CD14-positive monocyte (primary cell): Measurements from ENCODE around the gene ECI2. TPM values are rescaled to one million over a fixed set of nuclear protein-coding genes. Genes with fewer than 3 reads are reported as not detected.
A peak's percentile ranks its signal among the peaks of the same experiment; 100 is the strongest.

Source experiments
- DNase-seq, 3 donors: peaks; one replicate each; pipeline ENCODE4 v3.0.0-alpha.2; 2011 to 2022
- H2AFZ ChIP-seq: 2 replicates; pipeline ENCODE4 v1.6.0; 2012; ENCODE audit warnings: mild to moderate bottlenecking, low read depth, low read length, inconsistent platforms; ENCODE audit not compliant: insufficient read depth, poor library complexity, severe bottlenecking
- H3K27ac ChIP-seq, 2 donors: 1 replicate in 1 of 2; 2 replicates in 1 of 2; pipeline ENCODE4 v1.5.1; 2012 to 2013; ENCODE audit warnings: low read length in 2 of 2, control low read depth in 1 of 2, inconsistent platforms in 1 of 2, low read depth in 1 of 2, mild to moderate bottlenecking in 1 of 2
- H3K27me3 ChIP-seq, 2 donors: one replicate each; pipeline versions ENCODE4 v1.6.0 to v1.6.1; 2011 to 2013; ENCODE audit warnings: low read length in 2 of 2; ENCODE audit not compliant: control insufficient read depth in 2 of 2, insufficient read depth in 2 of 2
- H3K36me3 ChIP-seq, 2 donors: replicated peaks in 1 of 2; 1 replicate in 1 of 2; 2 replicates in 1 of 2; pipeline versions ENCODE4 v1.5.1 to v1.6.1; 2012 to 2013; ENCODE audit warnings: low read length in 2 of 2, control low read depth in 1 of 2, inconsistent platforms in 1 of 2, mild to moderate bottlenecking in 1 of 2; ENCODE audit not compliant: insufficient read depth in 2 of 2, control insufficient read depth in 1 of 2
- H3K4me1 ChIP-seq, 2 donors: 1 replicate in 1 of 2; 2 replicates in 1 of 2; pipeline versions ENCODE4 v1.5.1 to v1.6.1; 2012 to 2013; ENCODE audit warnings: low read length in 2 of 2, control low read depth in 1 of 2, inconsistent platforms in 1 of 2, mild to moderate bottlenecking in 1 of 2, moderate library complexity in 1 of 2; ENCODE audit not compliant: insufficient read depth in 2 of 2, control insufficient read depth in 1 of 2
- H3K4me2 ChIP-seq: replicated peaks from 2 replicates; pipeline ENCODE3; 2012; ENCODE audit warnings: low read length, moderate library complexity, mild to moderate bottlenecking; ENCODE audit not compliant: poor library complexity, severe bottlenecking; ENCODE audit errors: extremely low read depth
- H3K4me3 ChIP-seq, 3 experiments: fragments of 200-600 bp in 1 of 3; sonication (generic) in 1 of 3; replicated peaks in 1 of 3; 1 replicate in 2 of 3; 2 replicates in 1 of 3; pipeline ENCODE4 v1.5.1; 2011 to 2013; ENCODE audit warnings: low read length in 3 of 3, mild to moderate bottlenecking in 3 of 3, control low read depth in 2 of 3, low read depth in 2 of 3, inconsistent platforms in 1 of 3, moderate library complexity in 1 of 3
- H3K79me2 ChIP-seq: 2 replicates; pipeline ENCODE4 v1.6.0; 2012; ENCODE audit warnings: mild to moderate bottlenecking, control low read depth, inconsistent platforms, low read length, moderate library complexity; ENCODE audit not compliant: insufficient read depth
- H3K9ac ChIP-seq: 2 replicates; pipeline ENCODE4 v1.6.0; 2017; ENCODE audit warnings: low read length, mild to moderate bottlenecking; ENCODE audit not compliant: insufficient read depth, poor library complexity, severe bottlenecking
- H3K9me3 ChIP-seq, 2 donors: replicated peaks in 1 of 2; 1 replicate in 1 of 2; 2 replicates in 1 of 2; pipeline versions ENCODE4 v1.5.1 to v1.6.1; 2012 to 2013; ENCODE audit warnings: low read length in 2 of 2, control low read depth in 1 of 2; ENCODE audit not compliant: control insufficient read depth in 1 of 2, insufficient read depth in 1 of 2
- H4K20me1 ChIP-seq: 2 replicates; pipeline ENCODE4 v1.6.0; 2012; ENCODE audit warnings: mild to moderate bottlenecking, low read length, control low read depth, moderate library complexity; ENCODE audit not compliant: insufficient read depth
- H3K27ac Mint-ChIP-seq, 7 donors: one replicate each; pipeline ENCODE4 v1.8.0; 2020; ENCODE audit warnings: mild to moderate bottlenecking in 7 of 7, mixed read lengths in 7 of 7, moderate library complexity in 6 of 7, inconsistent platforms in 2 of 7
- H3K27me3 Mint-ChIP-seq, 3 donors: one replicate each; pipeline ENCODE4 v1.8.0; 2021 to 2022; ENCODE audit warnings: low read depth in 3 of 3, mild to moderate bottlenecking in 3 of 3, mixed read lengths in 3 of 3, moderate library complexity in 3 of 3, inconsistent platforms in 1 of 3
- H3K36me3 Mint-ChIP-seq, 2 donors: one replicate each; pipeline ENCODE4 v1.8.0; 2020; ENCODE audit warnings: mixed read lengths in 2 of 2, inconsistent platforms in 1 of 2, mild to moderate bottlenecking in 1 of 2
- H3K4me1 Mint-ChIP-seq: one replicate; pipeline ENCODE4 v1.8.0; 2020; ENCODE audit warnings: mild to moderate bottlenecking, mixed read lengths
- H3K4me3 Mint-ChIP-seq, 2 donors: one replicate each; pipeline ENCODE4 v1.8.0; 2020; ENCODE audit warnings: mild to moderate bottlenecking in 2 of 2, mixed read lengths in 2 of 2, moderate library complexity in 1 of 2
- H3K9me3 Mint-ChIP-seq, 7 donors: one replicate each; pipeline ENCODE4 v1.8.0; 2020 to 2022; ENCODE audit warnings: mixed read lengths in 7 of 7, mild to moderate bottlenecking in 6 of 7, moderate library complexity in 6 of 7, inconsistent platforms in 2 of 7
- CTCF ChIP-seq: fragments of 200-600 bp; IDR thresholded peaks from one replicate; pipeline ENCODE4 v1.8.0; 2022; ENCODE audit warnings: antibody characterized with exemption, mild to moderate bottlenecking
- WGBS: methylation state at CpG from one replicate; pipeline ENCODE4 v1.1.5; 2013; ENCODE audit warnings: missing lambda C conversion rate; ENCODE audit not compliant: insufficient coverage; 5-methylcytosine and 5-hydroxymethylcytosine counted together
- intact Hi-C, 2 donors: fragments of 100-400 bp; cut with micrococcal nuclease; formaldehyde crosslinking; loops; one replicate each; pipeline versions ENCODE4 v1.15.0 to v1.15.1; 2023
- polyA plus RNA-seq, 3 donors: library from polyadenylated mRNA; depleted of rRNA in 1 of 3; unstranded in 2 of 3; stranded (reverse) in 1 of 3; fragments of 300-500 nt in 2 of 3; fragments of >200 nt in 1 of 3; fragmentation: Illumina TruSeq in 2 of 3; gene quantifications; 1 replicate in 2 of 3; 2 replicates in 1 of 3; pipeline ENCODE4 v1.2.3, GENCODE V29; 2012 to 2021

Gene ECI2
- polyA plus RNA-seq, 3 donors = 9.2 to 45.9 (median 44.5) TPM

GRCh38 chr6:4102687-4103244 is 32.6 kb downstream of the ECI2 start:
- Mint-ChIP-seq H3K27me3 (peaks cover 2 to 4% (median 3%) of the 10 kb centered on the region in 3 donors), H3K4me1 (no peaks in the 10 kb centered on the region), H3K9me3 (peaks cover 0 to 13% (median 3%) of the 10 kb centered on the region in 7 donors), H3K4me3 (no peak overlapping the region), H3K27ac (no peak overlapping the region), H3K36me3 (no peaks in the 10 kb centered on the region)
- Histone ChIP-seq H3K9me3 (no peaks in the 10 kb centered on the region), H3K4me3 (no peak overlapping the region), H3K79me2 (no peaks in the 10 kb centered on the region), H3K4me1 (no peaks in the 10 kb centered on the region), H3K27ac (no peak overlapping the region), H2AFZ (no peak overlapping the region), H3K9ac (no peak overlapping the region), H4K20me1 (no peaks in the 10 kb centered on the region), H3K27me3 (no peaks in the 10 kb centered on the region), H3K4me2 (no peak overlapping the region), H3K36me3 (no peaks in the 10 kb centered on the region)
- intact Hi-C loops = no loop called here
- no peak for TF ChIP-seq CTCF
- WGBS = 94% methylated on average over 6 of the region's 6 CpGs
- DNase-seq = no peak

GRCh38 chr6:4101298-4101697 is 34.1 kb downstream of the ECI2 start:
- no peaks in the 10 kb centered on the region for H3K9me3 ChIP-seq
- H3K27me3 Mint-ChIP-seq = peaks cover 2 to 4% (median 3%) of the 10 kb centered on the region in 3 donors
- no peaks in the 10 kb centered on the region for H3K4me1 Mint-ChIP-seq
- no peak overlapping the region for H3K4me3 Mint-ChIP-seq
- H3K9ac ChIP-seq = no peak overlapping the region
- H3K36me3 ChIP-seq = no peaks in the 10 kb centered on the region
- H3K4me3 ChIP-seq = no peak overlapping the region
- H3K36me3 Mint-ChIP-seq = no peaks in the 10 kb centered on the region
- no peak for DNase-seq
- H3K27ac Mint-ChIP-seq = peak overlapping the region in 1 of 7 donors; percentile 9
- intact Hi-C loops = no loop called here
- peaks cover 0 to 13% (median 3%) of the 10 kb centered on the region in 7 donors for H3K9me3 Mint-ChIP-seq
- H3K27me3 ChIP-seq = no peaks in the 10 kb centered on the region
- no peaks in the 10 kb centered on the region for H3K79me2 ChIP-seq
- no peak overlapping the region for H2AFZ ChIP-seq
- H3K4me1 ChIP-seq = no peaks in the 10 kb centered on the region
- no peaks in the 10 kb centered on the region for H4K20me1 ChIP-seq
- TF ChIP-seq CTCF = no peak
- WGBS = 63% methylated on average over 3 of the region's 3 CpGs
- H3K4me2 ChIP-seq = no peak overlapping the region
- H3K27ac ChIP-seq = no peak overlapping the region
